ENCODE measurements around the gene CBFA2T3. TPM values are rescaled to one million over a fixed set of nuclear protein-coding genes. Genes with fewer than 3 reads are reported as not detected.

Gene CBFA2T3
- total RNA-seq, 1 donor from 2014 or later = not detected

GRCh38 chr16:88956546-88957432 is 20.2 kb downstream of the CBFA2T3 start:
- no peak overlapping the region for H3K27ac Mint-ChIP-seq (ENCODE audit: unreplicated experiment)
- H3K4me1 Mint-ChIP-seq (ENCODE audit: low read depth) = no peaks in the 10 kb centered on the region
- TF ChIP-seq, protein P1, sequence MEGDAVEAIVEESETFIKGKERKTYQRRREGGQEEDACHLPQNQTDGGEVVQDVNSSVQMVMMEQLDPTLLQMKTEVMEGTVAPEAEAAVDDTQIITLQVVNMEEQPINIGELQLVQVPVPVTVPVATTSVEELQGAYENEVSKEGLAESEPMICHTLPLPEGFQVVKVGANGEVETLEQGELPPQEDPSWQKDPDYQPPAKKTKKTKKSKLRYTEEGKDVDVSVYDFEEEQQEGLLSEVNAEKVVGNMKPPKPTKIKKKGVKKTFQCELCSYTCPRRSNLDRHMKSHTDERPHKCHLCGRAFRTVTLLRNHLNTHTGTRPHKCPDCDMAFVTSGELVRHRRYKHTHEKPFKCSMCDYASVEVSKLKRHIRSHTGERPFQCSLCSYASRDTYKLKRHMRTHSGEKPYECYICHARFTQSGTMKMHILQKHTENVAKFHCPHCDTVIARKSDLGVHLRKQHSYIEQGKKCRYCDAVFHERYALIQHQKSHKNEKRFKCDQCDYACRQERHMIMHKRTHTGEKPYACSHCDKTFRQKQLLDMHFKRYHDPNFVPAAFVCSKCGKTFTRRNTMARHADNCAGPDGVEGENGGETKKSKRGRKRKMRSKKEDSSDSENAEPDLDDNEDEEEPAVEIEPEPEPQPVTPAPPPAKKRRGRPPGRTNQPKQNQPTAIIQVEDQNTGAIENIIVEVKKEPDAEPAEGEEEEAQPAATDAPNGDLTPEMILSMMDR (IDR thresholded peaks at IDR 0.05) = no peak
- H3K36me3 Mint-ChIP-seq (ENCODE audit: low read depth) = peaks cover 3% of the 10 kb centered on the region
- H3K4me3 Mint-ChIP-seq (ENCODE audit: unreplicated experiment) = no peak overlapping the region
- peaks cover 54% of the 10 kb centered on the region for H3K27me3 Mint-ChIP-seq (ENCODE audit: low read depth)
- DNase-seq (ENCODE audit: low spot score) = no peak
- H3K9me3 Mint-ChIP-seq (ENCODE audit: low read depth) = no peaks in the 10 kb centered on the region

GRCh38 chr16:88955906-88956305 is 21.1 kb downstream of the CBFA2T3 start:
- Mint-ChIP-seq H3K4me1 (ENCODE audit: low read depth) (no peaks in the 10 kb centered on the region), H3K9me3 (ENCODE audit: low read depth) (no peaks in the 10 kb centered on the region), H3K4me3 (ENCODE audit: unreplicated experiment) (no peak overlapping the region), H3K36me3 (ENCODE audit: low read depth) (peaks cover 3% of the 10 kb centered on the region), H3K27ac (ENCODE audit: unreplicated experiment) (no peak overlapping the region), H3K27me3 (ENCODE audit: low read depth) (peaks cover 57% of the 10 kb centered on the region)
- no peak for DNase-seq (ENCODE audit: low spot score)
- TF ChIP-seq, protein P1 (IDR thresholded peaks at IDR 0.05) = no peak

DNA sequence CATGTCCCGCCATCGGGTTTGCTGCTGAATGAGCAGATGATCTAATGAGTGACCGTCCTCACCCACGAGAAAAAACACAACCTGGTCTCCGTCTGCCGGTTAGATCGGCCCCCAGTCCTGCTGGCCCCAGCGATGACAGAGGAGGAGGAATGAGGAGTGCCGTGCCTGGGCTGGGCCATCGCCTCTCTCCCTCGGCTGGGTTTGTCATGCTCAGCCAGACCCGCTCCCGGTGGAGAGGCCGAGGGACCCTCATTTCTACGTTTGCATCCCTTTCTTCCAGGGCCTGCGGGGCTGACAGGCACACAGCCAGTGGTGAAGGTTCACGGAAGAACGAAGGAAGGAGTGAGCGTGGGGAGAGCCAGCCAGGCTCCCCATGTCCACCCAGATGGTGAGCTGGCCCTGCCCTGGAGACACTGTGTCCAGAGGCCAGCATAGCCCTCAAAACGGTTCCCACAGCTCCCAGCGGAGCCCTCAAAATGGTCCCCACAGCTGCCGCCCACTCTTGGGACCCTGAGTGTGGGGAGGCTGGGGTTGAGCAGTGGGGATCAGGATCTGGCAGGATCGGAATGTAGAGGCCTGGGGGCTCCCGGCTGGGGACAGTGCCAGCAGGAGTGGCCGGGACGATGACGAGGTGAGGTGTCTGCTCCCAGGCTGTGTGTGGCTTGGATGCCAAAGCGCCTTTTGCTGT is 23.9 kb downstream of the CBFA2T3 start:
- H3K36me3 Mint-ChIP-seq (ENCODE audit: low read depth) = no peaks in the 10 kb centered on the region
- H3K27me3 Mint-ChIP-seq (ENCODE audit: low read depth) = peaks cover 56% of the 10 kb centered on the region
- H3K27ac Mint-ChIP-seq (ENCODE audit: unreplicated experiment) = no peak overlapping the region
- H3K4me1 Mint-ChIP-seq (ENCODE audit: low read depth) = no peaks in the 10 kb centered on the region
- DNase-seq (ENCODE audit: low spot score) = no peak
- no peaks in the 10 kb centered on the region for H3K9me3 Mint-ChIP-seq (ENCODE audit: low read depth)
- no peak overlapping the region for H3K4me3 Mint-ChIP-seq (ENCODE audit: unreplicated experiment)
- TF ChIP-seq, protein P1 (IDR thresholded peaks at IDR 0.05) = no peak

DNA sequence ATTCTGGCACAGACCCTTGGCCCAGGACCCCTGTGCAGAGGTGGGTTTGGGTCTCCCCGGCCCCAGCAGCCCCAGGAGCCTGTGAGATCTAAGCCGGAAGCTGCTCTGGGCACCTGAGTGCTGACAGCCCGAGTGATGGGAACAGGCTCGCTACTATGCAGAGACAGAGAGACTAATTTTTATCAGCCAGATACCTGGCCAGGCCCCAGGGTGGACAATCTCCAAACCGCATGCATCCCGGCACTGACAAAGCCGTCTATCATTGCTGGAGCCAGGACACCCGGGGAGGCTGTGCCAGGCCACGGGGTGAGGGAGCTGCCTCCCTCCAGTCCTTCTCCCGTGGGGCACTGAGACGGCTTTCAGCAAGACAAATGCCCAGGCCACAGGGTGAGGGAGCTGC is 25.0 kb downstream of the CBFA2T3 start:
- DNase-seq (ENCODE audit: low spot score) = no peak
- Mint-ChIP-seq H3K27ac (ENCODE audit: unreplicated experiment) (no peak overlapping the region), H3K9me3 (ENCODE audit: low read depth) (no peaks in the 10 kb centered on the region), H3K4me3 (ENCODE audit: unreplicated experiment) (no peak overlapping the region), H3K4me1 (ENCODE audit: low read depth) (no peaks in the 10 kb centered on the region), H3K27me3 (ENCODE audit: low read depth) (peaks cover 50% of the 10 kb centered on the region), H3K36me3 (ENCODE audit: low read depth) (no peaks in the 10 kb centered on the region)
- TF ChIP-seq, protein P1 (IDR thresholded peaks at IDR 0.05) = no peak

GRCh38 chr16:88951501-88951900 is 25.5 kb downstream of the CBFA2T3 start:
- no peak for DNase-seq (ENCODE audit: low spot score)
- H3K36me3 Mint-ChIP-seq (ENCODE audit: low read depth) = no peaks in the 10 kb centered on the region
- H3K27ac Mint-ChIP-seq (ENCODE audit: unreplicated experiment) = no peak overlapping the region
- TF ChIP-seq, protein P1 (IDR thresholded peaks at IDR 0.05) = no peak
- H3K4me3 Mint-ChIP-seq (ENCODE audit: unreplicated experiment) = no peak overlapping the region
- H3K27me3 Mint-ChIP-seq (ENCODE audit: low read depth) = peaks cover 52% of the 10 kb centered on the region
- no peaks in the 10 kb centered on the region for H3K4me1 Mint-ChIP-seq (ENCODE audit: low read depth)
- no peaks in the 10 kb centered on the region for H3K9me3 Mint-ChIP-seq (ENCODE audit: low read depth)

All from chondrocyte (in vitro differentiated cells).